ENCODE data around the gene TPRN. TPM values are rescaled to one million over a fixed set of nuclear protein-coding genes. Genes with fewer than 3 reads are reported as not detected.

Gene TPRN
- total RNA-seq, 1 donor from 2014 or later: 8.2 TPM

GRCh38 chr9:137216188-137216965, 15.8 kb upstream of the TPRN start:
- TF ChIP-seq CTCF (IDR thresholded peaks at IDR 0.05; ENCODE audit: unreplicated experiment): no peak
- DNase-seq (ENCODE audit: low spot score): no peak
- H3K4me1 Mint-ChIP-seq (ENCODE audit: unreplicated experiment): peaks cover under 1% of the 10 kb centered on the region
- peaks cover 6% of the 10 kb centered on the region for H3K36me3 Mint-ChIP-seq (ENCODE audit: low read depth, unreplicated experiment)
- no peaks in the 10 kb centered on the region for H3K9me3 Mint-ChIP-seq (ENCODE audit: unreplicated experiment)
- peaks cover 8% of the 10 kb centered on the region for H3K27me3 Mint-ChIP-seq (ENCODE audit: unreplicated experiment)
- no peak overlapping the region for H3K4me3 Mint-ChIP-seq (ENCODE audit: unreplicated experiment)
- H3K27ac Mint-ChIP-seq (ENCODE audit: unreplicated experiment): no peak overlapping the region

DNA sequence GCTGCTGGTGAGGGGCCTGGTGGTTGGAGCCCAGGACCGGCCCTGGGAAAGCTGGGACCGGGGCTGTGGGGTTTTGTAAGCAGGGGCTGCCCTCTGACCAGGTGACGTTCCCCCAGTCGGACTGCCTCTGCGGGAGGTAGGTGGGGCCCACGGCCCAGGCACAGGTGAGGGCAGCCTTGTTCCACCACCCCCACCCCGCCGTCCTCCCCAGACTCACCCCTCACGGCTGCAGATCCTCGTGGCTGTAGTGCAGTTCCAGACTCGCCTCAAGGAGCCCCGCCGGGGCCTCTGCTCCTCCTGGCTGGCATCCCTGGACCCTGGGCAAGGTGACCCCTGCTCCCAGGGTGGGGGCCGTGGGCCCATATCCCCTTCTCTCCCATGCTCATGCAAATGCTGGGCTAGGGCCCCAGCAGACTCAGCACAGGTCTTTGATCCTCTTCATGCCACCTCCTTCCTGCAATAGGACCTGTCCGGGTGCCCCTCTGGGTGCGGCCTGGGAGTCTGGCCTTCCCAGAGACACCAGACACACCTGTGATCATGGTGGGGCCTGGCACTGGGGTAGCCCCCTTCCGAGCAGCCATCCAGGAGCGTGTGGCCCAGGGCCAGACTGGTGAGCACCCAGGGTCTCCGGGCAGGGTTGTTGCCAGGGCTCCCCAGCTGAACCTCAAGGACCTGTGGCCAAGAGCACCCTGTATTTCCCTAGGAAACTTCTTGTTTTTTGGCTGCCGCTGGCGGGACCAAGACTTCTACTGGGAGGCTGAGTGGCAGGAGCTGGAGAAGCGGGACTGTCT, 14.8 kb upstream of the TPRN start:
- Mint-ChIP-seq H3K27ac (ENCODE audit: unreplicated experiment) (no peak overlapping the region), H3K9me3 (ENCODE audit: unreplicated experiment) (no peaks in the 10 kb centered on the region), H3K4me3 (ENCODE audit: unreplicated experiment) (no peak overlapping the region), H3K27me3 (ENCODE audit: unreplicated experiment) (peaks cover 9% of the 10 kb centered on the region), H3K36me3 (ENCODE audit: low read depth, unreplicated experiment) (peaks cover 11% of the 10 kb centered on the region), H3K4me1 (ENCODE audit: unreplicated experiment) (peaks cover 6% of the 10 kb centered on the region)
- no peak for TF ChIP-seq CTCF (IDR thresholded peaks at IDR 0.05; ENCODE audit: unreplicated experiment)
- DNase-seq (ENCODE audit: low spot score): no peak

DNA sequence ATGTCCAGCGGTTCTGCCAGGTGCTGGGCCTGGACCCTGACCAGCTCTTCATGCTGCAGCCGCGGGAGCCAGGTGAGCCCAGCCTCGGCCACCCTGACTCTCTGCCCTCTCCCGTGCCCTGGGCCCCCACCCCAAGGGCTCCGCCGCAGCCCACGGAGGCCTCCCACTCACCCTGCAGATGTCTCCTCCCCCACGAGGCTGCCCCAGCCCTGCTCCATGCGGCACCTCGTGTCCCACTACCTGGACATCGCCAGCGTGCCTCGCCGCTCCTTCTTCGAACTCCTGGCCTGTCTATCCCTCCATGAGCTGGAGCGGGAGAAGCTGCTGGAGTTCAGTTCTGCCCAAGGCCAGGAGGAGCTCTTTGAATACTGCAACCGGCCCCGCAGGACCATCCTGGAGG, 14.1 kb upstream of the TPRN start:
- peaks cover 11% of the 10 kb centered on the region for H3K36me3 Mint-ChIP-seq (ENCODE audit: low read depth, unreplicated experiment)
- H3K27ac Mint-ChIP-seq (ENCODE audit: unreplicated experiment): no peak overlapping the region
- H3K4me1 Mint-ChIP-seq (ENCODE audit: unreplicated experiment): peaks cover 6% of the 10 kb centered on the region
- H3K27me3 Mint-ChIP-seq (ENCODE audit: unreplicated experiment): peaks cover 9% of the 10 kb centered on the region
- TF ChIP-seq CTCF (IDR thresholded peaks at IDR 0.05; ENCODE audit: unreplicated experiment): no peak
- no peaks in the 10 kb centered on the region for H3K9me3 Mint-ChIP-seq (ENCODE audit: unreplicated experiment)
- H3K4me3 Mint-ChIP-seq (ENCODE audit: unreplicated experiment): no peak overlapping the region
- DNase-seq (ENCODE audit: low spot score): no peak

- peaks cover 12% of the 10 kb centered on the region for H3K27me3 Mint-ChIP-seq (ENCODE audit: unreplicated experiment)
- peaks cover 6% of the 10 kb centered on the region for H3K4me1 Mint-ChIP-seq (ENCODE audit: unreplicated experiment)
- no peak for DNase-seq (ENCODE audit: low spot score)
- H3K36me3 Mint-ChIP-seq (ENCODE audit: low read depth, unreplicated experiment): peaks cover 13% of the 10 kb centered on the region
- no peak for TF ChIP-seq CTCF (IDR thresholded peaks at IDR 0.05; ENCODE audit: unreplicated experiment)
- H3K27ac Mint-ChIP-seq (ENCODE audit: unreplicated experiment): peak overlapping the region; percentile 48
- peak overlapping the region; percentile 59 for H3K4me3 Mint-ChIP-seq (ENCODE audit: unreplicated experiment)
- H3K9me3 Mint-ChIP-seq (ENCODE audit: unreplicated experiment): no peaks in the 10 kb centered on the region
These were observed 12.9 kb upstream of the TPRN start for GRCh38 chr9:137213160-137214060.

All from endothelial cell (in vitro differentiated cells).